CD4-positive, alpha-beta T cell treated with Interleukin-17A for 4 hours (primary cell): ENCODE data around the gene EHMT1.
A peak's percentile ranks its signal among the peaks of the same experiment; 100 is the strongest.
"Not testable (repeated sequence)": the region's sequence is repeated elsewhere in the genome, so short reads cannot be mapped to it uniquely, and the experiment has no call there.

Experiments
- DNase-seq: peaks from one replicate; pipeline ENCODE4 v3.0.0-alpha.2; 2020; ENCODE audit warnings: mixed read lengths

EHMT1 gene

DNA sequence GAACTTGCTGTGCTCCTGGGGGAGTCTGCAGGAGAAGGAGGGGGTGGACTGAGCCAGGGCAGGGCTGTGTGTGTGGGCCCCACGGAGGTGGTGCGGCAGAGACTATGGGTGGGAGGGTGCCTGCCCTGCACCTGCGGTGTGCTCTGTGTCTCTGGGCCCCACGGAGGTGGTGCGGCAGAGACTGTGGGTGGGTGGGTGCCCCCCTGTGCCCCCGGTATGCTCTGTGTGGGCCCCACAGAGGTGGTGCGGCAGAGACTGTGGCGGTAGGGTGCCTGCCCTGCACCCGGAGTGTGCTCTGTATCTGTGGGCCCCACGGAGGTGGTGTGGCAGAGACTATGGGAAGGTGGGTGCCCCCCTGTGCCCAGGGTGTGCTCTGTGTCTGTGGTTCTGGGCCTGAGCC lies 103.7 kb downstream of the EHMT1 start:
- DNase-seq, result peak; percentile 56

DNA sequence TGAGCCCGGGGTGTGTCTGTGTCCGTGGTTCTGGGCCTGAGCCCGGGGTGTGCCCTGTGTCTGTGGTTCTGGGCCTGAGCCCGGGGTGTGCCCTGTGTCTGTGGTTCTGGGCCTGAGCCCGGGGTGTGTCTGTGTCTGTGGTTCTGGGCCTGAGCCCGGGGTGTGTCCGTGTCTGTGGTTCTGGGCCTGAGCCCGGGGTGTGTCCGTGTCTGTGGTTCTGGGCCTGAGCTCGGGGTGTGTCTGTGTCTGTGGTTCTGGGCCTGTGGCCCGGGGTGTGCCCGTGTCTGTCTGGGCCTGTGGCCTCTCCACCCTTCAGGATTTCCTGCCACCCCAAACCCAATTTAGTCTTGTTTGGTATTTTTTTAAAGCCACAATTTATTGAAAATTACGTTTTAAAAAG lies 104.6 kb downstream of the EHMT1 start:
- peak; percentile 64 for DNase-seq

DNA sequence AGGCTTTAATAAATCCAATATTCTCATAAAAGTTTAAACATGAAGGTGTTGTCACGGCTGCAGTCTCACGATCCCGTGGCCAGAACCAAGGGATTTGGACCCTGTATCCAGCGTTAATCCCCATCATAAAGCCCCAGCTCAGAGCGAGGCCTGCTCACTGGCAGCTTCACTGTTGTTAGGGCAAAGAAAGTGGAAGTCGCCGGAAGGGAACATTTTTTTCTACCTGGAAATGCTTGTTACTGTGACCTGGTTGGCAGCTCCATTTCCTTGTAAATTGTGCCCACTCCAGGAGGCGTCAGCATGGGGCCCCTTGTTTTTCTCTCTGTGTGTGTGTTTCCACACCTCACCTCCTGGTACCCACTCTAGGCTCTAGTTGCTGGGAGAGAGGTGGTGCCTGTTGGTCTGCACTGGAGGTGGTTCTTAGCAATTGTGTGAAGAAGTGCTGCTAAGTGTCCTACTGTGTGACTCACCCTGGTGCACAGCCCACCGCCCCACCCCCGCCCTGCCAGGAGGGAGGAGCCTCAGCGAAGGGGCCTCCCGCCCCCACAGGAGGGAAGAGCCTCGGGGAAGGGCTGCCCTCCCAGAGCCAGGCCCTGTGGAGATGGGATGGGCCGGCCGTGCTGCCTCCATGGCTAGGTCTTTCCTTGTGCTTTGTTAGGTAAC lies 105.1 kb downstream of the EHMT1 start:
- DNase-seq, result peak; percentile 59

DNA sequence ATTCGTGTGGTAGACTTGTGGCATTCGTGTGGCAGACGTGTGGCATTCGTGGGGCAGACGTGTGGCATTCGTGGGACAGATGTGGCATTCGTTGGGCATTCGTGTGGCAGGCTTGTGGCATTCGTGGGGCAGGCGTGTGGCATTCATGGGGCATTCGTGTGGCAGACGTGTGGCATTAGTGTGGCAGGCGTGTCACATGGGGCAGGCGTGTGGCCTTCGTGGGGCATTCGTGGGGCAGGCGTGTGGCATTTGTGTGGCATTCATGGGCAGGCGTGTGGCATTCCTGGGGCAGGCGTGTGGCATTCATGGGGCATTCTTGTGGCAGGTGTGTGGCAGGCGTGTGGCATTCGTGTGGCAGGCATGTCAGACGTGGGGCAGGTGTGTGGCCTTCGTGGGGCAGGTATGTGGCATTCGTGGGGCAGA lies 106.0 kb downstream of the EHMT1 start:
- no peak for DNase-seq

DNA sequence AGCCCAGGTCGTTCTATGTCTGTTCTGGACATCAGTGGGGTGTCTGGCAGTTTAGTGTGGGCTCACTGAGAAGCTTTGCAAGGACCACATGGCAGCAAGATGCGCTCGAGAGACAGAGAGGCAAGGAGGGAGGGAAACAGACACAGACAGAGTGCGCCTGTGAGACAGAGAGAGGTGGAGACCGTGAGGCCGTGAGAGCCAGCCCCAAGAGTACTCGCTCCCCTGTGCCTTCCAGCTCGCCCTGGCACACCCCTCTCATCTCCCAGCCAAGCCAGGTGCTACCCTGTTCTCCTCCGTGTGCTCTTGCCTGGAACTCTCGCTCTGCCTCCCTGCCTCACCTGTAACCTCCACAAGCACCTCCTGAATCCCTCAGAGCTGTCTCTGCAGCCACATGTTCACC lies 106.8 kb downstream of the EHMT1 start:
- no peak for DNase-seq

DNA sequence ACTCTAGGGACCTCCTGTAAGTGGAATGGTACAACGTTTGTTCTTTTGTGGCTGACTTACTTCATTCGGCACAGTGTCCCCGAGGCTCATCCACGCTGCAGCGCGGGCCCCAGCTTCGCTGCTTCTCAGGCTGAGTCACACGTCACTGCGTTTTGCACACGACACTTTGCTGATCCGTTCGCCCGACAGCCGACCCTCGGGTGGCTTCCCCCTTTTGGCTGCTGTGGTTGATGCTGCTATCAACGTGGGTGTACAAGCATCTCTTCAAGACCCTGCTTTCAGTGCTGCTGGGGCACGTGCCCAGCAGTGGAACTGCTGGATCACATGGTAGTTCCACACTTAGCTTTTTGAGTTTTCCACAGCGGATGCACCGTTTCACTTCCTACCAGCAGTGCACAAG lies 107.5 kb downstream of the EHMT1 start:
- not testable (repeated sequence) for DNase-seq

DNA sequence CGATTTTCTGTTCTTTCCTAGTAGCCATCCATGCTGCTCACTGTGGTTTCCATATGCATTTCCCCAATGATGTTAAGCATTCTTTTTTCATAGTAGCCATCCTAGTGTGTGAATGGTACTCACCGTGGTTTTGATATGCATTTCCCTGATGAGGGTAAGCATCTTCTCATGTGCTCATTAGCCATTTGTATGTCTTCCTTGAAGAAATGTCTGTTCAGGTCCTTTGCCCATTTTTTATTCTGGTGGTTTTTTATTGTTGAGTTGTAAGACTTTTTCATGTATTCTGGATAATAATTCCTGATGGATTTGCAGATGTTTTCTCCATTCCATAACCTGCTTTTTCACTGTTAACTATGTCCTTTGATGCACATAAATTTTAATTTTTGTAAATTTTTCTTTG lies 108.0 kb downstream of the EHMT1 start:
- no peak for DNase-seq

DNA sequence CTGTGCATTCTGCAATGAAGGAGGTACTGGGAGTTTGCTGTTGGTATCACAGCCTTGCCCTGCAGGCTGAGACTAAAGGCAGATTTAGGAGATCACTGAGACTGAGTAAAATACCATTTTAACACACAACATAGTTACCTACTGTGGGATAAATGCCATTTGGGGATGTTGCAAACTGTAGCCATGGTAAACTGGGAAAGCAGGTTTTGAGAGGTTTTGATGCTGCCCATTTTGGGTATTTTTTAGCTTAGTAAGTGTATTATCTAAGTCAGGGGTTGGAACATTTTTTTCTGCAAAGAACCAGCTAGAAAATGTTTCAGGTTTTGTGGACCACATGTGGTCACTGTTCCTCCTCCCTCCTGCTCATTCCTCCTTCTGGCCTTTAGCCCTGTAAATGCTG lies 108.9 kb downstream of the EHMT1 start:
- no peak for DNase-seq

DNA sequence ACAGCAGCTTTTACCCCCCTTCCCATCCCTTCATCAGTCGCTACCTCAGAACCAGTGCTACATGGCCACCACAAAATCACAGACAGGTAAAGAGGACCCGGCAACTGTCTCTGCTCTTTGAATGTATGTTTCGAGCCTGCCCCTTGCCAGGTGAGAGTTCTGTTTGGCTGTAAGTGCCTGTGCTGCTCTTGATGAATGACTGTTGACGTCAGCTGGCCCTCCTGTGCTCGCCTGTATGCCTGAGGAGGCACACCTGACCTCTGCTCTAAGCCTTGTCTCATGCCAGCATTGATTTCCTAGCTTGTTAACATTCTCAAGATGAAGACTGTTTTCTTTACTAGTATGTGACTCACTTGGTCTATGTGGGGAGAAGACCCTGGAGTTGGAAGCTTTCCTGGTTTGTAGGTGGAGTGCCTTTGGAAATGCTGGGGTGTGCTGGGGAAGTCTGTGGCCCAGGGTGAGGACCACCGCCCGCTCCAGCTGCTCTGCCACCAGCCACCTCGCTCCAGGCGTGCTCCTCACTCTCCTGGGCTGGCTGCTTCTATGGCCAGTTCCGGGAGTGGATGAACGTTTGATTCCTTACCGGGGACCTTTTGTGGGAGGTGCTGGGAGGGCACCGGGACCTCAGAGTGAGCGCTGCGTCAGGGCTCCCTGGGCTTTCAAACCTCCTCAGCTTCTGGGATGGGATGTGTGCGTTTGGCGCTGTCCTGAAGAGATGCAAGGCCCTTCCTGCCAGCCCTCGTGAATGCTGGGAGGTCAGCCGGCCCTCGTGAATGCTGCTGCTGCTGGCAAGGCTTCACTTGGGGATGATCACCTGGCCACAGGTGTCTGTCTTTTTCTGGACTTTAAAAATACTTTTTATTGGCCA lies 109.9 kb downstream of the EHMT1 start:
- DNase-seq, result no peak

DNA sequence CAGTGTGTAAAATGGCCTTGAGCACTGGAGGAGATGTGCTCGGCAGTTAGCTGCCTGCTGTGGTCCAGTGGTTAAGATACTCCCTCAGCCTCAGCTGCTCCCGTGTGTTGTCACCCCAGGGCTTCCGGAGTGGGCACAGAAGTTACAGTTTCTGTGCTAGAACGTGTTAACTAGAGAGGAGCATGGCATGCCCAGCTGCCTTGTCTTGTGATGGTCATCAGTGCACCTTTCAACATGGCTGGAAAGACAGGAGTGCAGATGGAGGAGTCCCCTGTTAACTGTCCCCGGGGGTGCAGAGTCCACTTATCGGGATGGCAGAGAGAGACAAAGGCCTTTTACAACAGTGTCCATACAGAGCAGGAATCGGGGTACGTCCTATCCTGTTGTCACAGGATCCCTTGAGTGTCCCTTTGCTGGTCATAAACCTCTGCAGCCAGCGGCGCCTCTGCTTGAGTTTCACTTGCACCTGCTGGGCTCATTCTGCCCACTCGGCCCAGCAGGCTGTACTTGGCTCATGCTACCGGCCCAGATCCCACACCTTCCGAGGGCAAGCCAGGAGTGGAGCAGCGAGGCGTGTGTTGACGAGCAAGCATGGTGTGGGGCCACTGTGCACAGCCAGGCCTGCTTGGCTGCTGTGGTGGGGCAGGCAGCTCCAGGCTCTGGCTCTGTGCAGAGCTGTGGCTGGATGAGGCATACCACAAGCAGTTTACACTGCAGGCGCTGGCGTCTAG lies 112.6 kb downstream of the EHMT1 start:
- no peak for DNase-seq

DNA sequence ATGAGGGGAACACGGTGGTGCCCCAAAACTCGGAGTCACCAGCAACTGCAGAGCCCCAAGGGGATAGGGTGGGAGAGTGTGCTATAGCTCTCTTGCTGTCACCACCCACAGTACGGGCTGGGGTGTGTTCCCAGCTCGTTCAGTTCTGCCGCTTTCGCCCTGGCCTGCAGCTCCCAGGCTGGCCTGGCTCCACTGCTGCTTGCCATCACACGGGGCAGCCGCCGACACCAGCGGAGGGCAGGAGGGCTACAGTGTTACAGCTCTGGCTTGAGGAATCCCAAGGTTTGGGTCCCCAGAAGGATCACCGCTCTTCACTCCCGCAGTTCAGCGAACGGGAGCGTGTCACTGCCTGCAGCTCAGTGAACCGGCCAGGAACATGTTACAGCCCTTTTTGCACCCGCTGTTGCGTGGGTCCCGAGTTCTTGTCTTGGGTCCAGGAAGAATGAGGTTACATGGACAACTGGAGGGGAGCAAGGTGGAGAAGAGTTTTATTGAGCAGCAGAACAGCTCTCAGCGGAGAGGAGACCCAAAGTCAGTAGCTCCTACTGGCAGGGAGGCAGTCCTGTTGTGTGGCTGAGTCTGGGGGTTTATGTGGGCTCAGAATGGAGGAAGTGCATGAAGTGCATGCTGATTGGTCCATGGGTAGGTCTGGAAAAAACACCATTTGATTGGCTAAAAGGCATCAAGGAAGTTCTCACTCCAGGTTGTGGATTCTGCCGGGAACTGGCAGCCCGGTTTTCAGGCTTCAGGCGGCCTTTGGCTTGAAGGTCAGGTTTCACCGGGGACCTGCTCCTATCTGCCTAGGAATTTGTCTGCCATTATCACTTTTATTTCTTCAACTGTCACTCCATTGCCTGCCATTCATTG lies 113.4 kb downstream of the EHMT1 start:
- DNase-seq, result no peak

DNA sequence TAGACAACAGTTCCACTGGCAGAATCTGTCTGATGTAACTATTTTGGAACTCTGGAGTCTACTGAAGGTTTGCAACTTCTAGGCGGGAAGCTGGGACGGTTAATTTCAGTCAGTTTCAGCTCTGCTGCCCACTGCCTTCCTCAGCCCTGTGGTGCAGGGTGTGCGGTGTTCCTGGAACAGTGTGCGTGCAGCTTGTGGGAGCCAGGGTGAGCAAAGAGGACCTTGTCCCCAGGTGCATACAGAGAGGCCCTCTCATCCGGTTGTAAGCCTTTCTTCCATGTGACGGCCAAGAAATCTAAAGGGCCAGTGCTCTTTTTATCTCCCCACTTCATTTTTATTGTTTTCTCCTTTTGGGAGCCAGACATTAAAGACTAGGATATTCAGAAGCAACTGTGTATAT lies 114.6 kb downstream of the EHMT1 start:
- no peak for DNase-seq

DNA sequence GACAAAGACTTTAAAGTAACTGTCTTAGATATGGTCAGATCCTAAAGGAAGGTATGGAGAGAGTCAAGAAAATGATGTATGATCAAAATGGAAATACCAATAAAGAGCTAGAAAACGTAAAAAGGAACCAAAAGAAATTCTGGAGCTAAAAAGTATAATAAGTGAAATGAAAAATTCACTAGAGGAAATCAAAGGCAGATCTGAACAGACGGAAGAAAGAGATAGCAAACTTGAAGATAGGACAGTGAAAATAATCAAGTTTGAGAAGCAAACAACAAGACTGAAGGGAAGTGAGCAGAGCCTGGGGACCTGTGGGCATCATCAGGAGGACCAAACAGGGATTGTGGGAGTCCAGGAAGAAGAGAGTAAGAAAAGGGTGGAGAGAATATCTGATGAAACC lies 115.4 kb downstream of the EHMT1 start:
- no peak for DNase-seq

DNA sequence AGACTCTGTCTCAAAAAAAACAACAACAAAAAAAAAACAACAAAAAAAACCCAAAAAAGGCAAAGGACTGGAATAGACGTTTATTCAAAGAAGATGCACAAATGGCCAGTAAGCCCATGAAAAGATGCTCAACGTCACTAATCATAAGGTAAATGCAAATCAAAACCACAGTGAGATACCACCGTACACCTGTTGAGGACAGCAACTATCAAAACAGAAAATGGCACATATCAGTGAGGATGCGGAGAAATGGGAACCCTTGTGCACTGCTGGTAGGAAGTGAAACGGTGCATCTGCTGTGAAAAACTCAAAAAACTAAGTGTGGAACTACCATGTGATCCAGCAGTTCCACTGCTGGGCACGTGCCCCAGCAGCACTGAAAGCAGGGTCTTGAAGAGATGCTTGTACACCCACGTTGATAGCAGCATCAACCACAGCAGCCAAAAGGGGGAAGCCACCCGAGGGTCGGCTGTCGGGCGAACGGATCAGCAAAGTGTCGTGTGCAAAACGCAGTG lies 119.4 kb downstream of the EHMT1 start:
- DNase-seq, result not testable (repeated sequence)

DNA sequence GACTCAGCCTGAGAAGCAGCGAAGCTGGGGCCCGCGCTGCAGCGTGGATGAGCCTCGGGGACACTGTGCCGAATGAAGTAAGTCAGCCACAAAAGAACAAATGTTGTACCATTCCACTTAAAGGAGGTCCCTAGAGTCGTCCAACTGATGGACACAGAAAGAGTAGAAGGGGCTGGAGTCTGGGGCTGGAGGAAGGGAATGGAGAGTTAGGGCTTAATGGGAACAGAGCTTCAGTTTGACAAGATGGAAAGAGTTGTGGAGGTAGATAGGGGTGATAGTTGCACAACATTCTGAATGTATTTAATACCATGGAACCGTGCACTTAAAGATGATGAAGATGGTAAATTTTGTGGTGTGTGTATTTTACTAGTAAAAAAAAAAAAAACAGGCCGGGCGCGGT lies 119.9 kb downstream of the EHMT1 start:
- DNase-seq, result no peak

DNA sequence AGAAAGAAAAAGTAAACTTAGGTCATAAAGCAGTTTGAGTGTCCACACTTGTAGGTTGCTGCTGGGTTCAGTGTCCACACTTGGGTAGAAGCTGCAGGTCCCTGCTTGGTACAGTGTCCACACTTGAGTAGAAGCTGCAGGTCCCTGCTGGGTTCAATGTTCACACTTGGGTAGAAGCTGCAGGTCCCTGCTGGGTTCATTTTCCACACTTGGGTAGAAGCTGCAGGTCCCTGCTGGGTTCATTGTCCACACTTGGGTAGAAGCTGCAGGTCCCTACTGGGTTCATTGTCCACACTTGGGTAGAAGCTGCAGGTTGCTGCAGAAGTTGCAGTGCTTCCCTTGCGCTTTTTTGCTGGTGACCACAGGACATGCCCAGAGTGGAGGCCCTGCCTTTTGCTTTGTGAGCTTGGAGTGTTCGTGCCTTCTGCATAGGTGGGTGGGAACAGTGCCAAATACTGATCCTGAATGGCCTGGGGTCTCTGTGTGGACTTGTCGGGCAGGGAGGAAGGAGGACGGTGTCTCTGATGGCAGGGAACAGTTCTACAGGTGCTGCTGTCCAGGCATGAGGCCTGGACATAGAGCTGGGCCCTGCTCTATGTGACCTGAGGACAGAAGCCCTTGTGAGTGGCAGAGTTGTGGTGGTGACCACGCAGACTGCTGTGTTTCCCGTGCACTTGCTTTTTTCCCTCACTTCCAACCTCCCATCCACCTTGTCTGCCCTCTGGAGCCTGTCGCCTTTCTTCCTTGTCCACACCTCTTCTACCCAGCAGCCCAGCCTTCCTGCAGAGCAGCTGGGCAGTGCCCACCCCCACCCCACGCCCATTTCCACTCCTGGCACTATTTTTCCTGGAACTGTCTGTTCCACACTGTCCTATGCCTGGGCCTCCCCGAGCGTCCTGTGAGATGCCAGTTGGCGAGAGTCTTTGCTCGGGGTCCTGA lies 120.8 kb downstream of the EHMT1 start:
- no peak for DNase-seq

DNA sequence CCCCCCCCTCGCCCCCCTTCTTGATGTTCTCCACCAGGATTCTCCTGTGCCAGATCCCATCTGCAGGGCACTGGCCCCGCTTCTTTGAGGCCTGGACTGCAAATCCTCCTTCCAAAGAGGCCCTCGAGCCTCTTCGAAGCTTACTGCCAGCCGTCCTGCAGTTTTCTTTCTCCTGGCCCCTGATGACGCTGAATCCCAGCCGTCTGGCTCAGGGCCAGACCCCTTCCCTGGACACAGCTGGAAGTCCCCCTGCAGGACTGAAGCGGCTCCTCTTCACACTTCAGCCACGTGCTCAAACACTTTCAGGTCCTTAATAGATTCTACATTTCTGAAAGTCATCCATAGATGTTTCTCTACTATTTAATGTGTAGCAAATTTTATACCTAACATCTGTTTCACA lies 121.5 kb downstream of the EHMT1 start:
- no peak for DNase-seq

DNA sequence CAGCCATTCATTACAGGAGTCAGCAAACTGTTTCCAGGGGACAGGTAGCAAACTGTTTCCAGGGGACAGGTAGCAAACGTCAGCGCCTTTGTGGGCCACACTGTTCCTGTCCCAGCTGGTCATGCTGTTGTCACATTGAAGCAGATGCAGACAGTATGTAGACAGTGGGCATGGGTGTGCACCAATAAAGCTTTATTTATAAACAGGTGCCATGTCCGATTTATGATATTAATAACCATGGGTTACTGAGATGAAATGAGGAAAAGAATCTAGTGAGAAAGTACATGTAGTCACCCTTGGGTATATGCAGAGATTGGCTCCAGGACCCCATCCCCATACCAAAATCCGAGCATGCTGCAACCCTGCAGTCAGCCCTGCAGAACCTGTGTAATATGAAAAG lies 122.5 kb downstream of the EHMT1 start:
- DNase-seq, result no peak

DNA sequence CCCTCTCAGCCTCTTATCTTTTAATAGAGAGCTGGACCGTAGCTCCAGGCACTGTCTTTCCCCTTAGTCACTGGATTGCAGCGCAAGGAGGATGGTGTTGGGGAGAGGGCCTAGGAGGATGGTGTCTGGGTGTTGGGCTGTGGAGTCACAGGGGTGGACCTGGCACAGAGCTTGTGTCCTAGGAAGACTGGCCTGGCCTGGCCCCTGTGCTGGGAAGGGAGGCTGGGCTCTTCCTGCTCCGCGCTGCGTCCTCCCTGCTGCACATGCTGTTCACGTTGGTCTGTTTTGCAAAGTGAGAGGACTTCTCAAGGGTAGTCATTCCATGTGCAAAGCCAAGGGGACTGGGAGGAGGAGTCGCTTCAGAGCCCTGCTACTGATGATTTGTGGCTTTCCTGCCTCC lies 123.9 kb downstream of the EHMT1 start:
- DNase-seq, result no peak

DNA sequence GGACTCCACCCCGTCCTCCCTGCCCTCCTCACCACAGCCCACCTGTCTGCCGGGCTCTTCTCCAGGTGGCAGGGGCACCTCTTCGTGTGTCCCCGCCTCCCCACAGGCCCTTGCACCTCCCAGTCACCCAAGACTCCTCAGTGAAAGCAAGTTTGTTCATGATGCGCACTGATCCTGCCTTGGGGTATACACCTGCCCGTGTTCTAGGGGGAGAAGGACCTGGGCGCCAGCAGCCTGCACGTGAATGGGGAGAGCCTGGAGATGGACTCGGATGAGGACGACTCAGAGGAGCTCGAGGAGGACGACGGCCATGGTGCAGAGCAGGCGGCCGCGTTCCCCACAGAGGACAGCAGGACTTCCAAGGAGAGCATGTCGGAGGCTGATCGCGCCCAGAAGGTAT lies 124.9 kb downstream of the EHMT1 start:
- DNase-seq, result no peak

DNA sequence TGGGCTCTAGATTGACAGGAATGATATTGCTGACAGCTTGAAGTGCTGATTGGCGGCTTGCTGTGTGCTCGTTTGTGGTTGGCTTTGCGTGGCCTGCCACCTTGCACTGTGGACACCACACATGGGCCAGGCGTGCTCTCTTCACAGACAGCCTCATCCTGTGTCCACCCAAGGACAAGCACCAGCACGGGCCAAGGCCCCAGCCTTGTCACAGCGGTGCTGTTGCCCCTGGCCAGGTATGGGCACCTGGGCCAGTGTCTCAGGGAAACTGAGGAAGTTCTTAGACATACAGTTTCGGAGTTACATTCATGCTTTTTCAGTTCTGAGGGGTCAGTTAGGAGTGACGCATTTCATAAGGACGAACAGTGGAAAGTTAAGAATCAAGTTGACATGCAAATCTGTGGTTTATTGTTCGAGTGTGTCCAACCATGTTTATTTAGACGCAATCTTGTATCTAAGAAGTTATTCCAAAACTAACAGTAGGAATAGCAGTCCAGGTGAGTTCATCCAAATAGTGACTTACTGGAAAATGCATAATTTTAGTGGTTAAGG lies 125.9 kb downstream of the EHMT1 start:
- DNase-seq, result no peak
